Astrocyte of the spinal cord (primary cell): Measurements from ENCODE around the gene SERPINA6.

Experiments used
- DNase-seq: peaks from one replicate; pipeline ENCODE4 v3.0.0; 2011; ENCODE audit warnings: low read depth, low spot score
- H3K4me3 ChIP-seq: 2 replicates; pipeline ENCODE4 v1.5.1; 2011; ENCODE audit warnings: low read depth, mild to moderate bottlenecking, low read length, moderate library complexity
- in situ Hi-C: cut with HindIII; loops from 2 replicates; pipeline ENCODE4 v1.10.0; 2017; ENCODE audit warnings: low sequenced_read_pairs
- TF ChIP-seq, protein P1 (sequence below): IDR thresholded peaks from 2 replicates; pipeline ENCODE4 v1.5.1; 2012; ENCODE audit warnings: low read depth, mild to moderate bottlenecking, low read length, inconsistent platforms

Gene SERPINA6

DNA sequence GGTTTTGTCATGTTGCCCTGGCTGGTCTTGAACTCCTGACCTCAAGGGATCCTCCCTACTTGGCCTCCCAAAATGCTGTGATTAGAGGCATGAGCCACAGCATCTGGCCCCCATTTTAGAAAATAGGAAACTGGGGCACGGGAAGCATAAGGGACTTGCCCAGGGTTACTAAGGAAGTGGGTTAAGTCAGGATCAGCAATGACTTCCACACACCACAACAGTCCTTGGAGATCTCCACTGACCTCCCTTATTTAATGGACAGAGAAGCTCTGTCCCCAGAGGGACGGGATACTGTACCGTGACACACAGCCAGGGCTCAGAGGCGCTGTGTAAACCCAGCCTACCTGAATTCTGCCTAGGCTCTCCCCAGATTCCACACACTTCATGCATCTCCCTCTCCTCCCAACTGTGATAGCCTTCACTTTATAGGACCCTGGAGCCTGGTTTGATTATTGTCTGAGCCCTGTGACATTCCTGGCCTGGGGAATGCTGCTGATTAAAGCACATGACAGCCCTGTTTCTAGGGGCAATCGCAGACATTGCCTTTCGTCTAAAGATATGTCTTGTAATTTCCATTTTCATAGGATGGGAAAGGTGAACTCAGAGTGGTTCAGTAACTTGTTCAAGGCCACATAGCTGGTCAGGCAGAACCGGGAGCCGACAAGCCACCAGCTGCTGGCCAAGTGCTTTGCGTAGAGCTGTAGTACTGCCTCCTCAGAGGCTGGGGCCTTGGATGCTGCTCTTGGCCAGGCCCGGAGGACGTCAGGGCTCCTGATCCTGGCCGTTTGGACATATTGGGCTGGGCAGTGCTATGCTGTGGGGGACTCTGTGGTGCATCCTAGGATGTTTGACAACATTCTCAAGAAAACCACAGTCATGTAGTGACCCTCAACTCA lies 44.5 kb upstream of the SERPINA6 start:
- no peak overlapping the region for H3K4me3 ChIP-seq
- TF ChIP-seq, protein P1, sequence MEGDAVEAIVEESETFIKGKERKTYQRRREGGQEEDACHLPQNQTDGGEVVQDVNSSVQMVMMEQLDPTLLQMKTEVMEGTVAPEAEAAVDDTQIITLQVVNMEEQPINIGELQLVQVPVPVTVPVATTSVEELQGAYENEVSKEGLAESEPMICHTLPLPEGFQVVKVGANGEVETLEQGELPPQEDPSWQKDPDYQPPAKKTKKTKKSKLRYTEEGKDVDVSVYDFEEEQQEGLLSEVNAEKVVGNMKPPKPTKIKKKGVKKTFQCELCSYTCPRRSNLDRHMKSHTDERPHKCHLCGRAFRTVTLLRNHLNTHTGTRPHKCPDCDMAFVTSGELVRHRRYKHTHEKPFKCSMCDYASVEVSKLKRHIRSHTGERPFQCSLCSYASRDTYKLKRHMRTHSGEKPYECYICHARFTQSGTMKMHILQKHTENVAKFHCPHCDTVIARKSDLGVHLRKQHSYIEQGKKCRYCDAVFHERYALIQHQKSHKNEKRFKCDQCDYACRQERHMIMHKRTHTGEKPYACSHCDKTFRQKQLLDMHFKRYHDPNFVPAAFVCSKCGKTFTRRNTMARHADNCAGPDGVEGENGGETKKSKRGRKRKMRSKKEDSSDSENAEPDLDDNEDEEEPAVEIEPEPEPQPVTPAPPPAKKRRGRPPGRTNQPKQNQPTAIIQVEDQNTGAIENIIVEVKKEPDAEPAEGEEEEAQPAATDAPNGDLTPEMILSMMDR: no peak
- no peak for DNase-seq
- in situ Hi-C loops: no loop called here

DNA sequence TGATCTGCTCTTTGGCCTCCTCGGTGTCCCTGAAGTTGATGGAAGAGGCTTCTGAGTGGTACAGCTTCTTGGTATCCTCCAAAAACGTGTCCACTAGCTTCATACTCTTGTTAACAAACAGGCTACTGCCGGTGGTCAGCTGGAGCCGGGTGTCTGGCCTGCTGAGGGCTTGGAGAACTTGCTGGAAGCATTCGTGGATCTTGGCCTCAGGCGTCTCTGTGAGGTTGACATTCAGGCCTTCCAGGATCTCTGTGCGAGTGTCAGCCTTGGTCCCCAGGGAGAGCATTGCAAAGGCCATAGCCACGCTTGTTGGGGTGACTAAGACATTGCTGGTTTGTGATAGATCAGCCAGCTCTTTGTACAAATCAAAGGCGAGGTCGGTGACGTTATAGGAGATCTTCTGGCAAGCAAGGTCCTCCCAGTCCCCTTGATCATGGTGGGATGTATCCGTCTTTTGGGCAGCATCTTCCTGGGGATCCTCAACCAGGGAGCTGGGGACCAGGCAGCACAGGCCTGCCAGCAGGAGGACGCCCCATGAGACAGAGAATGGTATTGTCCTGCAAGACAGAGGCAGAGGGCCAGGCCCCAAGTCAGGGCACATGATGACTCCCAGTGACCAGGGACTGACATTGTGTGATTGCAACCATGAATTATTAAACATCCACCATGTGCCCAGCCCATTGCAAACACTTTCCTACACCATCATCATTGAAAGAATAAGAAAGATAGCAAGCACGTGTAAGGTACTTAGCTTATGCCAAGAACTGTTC lies 43.2 kb upstream of the SERPINA6 start, which contains the start of gene SERPINA2:
Gene SERPINA2, minus strand, starts transcription at position 553 of the 770 bp plus-strand sequence.
- H3K4me3 ChIP-seq: no peak within 1 kb of the TSS
- TF ChIP-seq, protein P1: no peak
- in situ Hi-C loops: no loop called here
- no peak for DNase-seq

DNA sequence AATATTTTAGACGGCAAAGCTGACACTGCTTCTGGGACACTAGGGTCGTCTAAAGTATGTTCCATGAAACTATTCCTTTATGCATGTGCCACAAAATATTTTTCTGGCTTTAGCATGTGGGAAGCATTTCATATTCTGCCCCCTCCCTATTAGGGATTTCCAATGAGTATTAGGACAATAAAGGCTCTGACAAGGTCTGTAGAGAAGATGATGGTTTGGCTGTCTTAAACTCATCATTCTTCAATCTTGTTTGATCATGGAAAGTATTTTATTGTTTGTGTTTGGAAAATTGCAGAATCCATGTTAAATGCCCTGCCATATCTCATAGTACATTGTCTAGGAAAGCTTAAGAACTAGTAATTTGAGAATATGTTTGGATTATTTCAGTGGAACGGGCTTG lies 42.5 kb upstream of the SERPINA6 start:
- no peak overlapping the region for H3K4me3 ChIP-seq
- TF ChIP-seq, protein P1: no peak
- no peak for DNase-seq
- in situ Hi-C loops: no loop called here

DNA sequence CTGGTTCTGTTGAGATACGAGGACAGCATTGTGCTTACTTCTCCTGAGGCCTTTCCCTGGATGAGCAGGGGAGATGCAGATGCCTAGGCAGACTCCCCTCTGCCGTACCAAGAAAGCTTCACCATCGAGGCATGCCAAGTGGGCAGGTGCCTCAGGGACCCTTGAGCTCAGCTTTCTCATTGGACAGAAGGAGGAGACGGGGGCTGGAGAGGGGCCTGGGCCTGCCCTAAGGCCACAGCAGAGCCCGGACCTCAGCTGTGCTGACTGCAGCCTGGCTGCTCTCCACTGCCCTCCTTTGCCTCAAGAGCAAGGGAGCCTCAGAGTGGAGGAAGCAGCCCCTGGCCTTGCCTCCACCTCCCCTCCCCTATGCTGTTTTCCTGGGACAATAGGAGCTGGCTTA lies 41.8 kb upstream of the SERPINA6 start:
- TF ChIP-seq, protein P1: no peak
- H3K4me3 ChIP-seq: no peak overlapping the region
- DNase-seq: no peak
- in situ Hi-C loops: no loop called here

DNA sequence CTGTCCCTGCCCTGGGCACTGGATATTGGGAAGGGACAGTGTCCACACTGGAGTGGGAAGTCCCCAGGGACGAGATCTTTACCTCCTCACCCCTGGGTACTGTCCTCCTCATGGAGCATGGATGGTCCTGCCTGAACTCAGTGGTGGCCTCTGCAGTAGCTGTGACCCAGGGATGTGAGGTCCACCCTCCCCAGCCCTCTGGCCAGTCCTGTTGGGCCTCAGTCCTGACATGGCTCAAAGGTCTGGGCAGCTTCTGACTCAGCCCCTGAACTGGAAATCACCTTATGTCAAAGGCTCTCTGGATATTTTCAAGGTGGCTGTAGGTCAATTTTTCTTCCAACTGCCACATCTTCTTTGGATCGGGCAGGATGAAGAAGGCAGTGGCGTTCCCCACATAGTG lies 40.9 kb upstream of the SERPINA6 start:
- TF ChIP-seq, protein P1: no peak
- H3K4me3 ChIP-seq: no peak overlapping the region
- DNase-seq: no peak
- in situ Hi-C loops: no loop called here

DNA sequence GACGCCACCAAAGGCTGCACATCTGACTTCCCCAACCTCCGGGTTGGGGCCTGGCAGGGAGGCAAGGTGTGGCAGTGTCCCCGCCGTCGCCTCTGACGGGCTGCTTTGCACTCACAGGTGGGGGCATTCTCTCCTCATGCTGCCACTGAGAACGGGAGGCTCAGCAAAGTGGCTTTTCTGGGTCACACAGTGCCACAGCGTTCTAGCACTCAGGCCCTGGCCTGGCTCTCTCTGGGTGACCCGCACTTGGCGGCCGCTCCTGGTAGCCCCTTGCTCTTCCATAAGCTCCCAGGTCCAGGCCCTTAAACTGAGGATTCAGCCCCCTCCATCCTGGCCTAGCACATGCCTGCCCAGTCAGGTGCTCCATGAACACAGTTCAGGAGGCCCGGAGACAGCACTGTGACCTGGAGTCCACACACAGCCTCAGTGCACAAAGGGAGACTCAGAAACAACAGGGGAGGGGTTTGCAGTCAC lies 40.1 kb upstream of the SERPINA6 start:
- TF ChIP-seq, protein P1: no peak
- DNase-seq: no peak
- H3K4me3 ChIP-seq: no peak overlapping the region
- in situ Hi-C loops: no loop called here
